Kidney epithelial cell (primary cell): ENCODE measurements around the gene AS3MT. TPM values are rescaled to one million over a fixed set of nuclear protein-coding genes. Genes with fewer than 3 reads are reported as not detected.

Experiments used
- DNase-seq: peaks from one replicate; pipeline ENCODE4 v3.0.0-alpha.2; 2010; ENCODE audit warnings: low read depth
- H3K27me3 ChIP-seq: 2 replicates; pipeline ENCODE4 v1.6.0; 2011; ENCODE audit warnings: low read length; ENCODE audit not compliant: control insufficient read depth, insufficient read depth
- H3K36me3 ChIP-seq: 2 replicates; pipeline ENCODE4 v1.5.1; 2011; ENCODE audit warnings: low read length; ENCODE audit not compliant: control insufficient read depth, insufficient read depth
- H3K4me3 ChIP-seq: 2 replicates; pipeline ENCODE4 v1.5.1; 2011; ENCODE audit warnings: low read depth, mild to moderate bottlenecking, control low read depth, low read length
- CTCF ChIP-seq: IDR thresholded peaks from 2 replicates; pipeline ENCODE4 v1.5.1; 2011; ENCODE audit warnings: mild to moderate bottlenecking, moderate library complexity, low read length, control low read depth, inconsistent platforms; ENCODE audit not compliant: insufficient read depth, poor library complexity, severe bottlenecking
- total RNA-seq: library from RNA; depleted of rRNA; stranded (reverse); fragments of >200 nt; gene quantifications from 2 replicates; pipeline ENCODE4 v1.2.3, GENCODE V29; 2015

Gene AS3MT
- total RNA-seq, 1 donor from 2014 or later = 5.7 TPM

- DNase-seq = no peak
- no peak for TF ChIP-seq CTCF
These were observed 12.4 kb upstream of the AS3MT start for GRCh38 chr10:102856758-102857424.

GRCh38 chr10:102859911-102860310, 9.4 kb upstream of the AS3MT start:
- DNase-seq = no peak
- Histone ChIP-seq H3K36me3 (no peaks in the 10 kb centered on the region), H3K4me3 (no peak overlapping the region), H3K27me3 (no peaks in the 10 kb centered on the region)
- no peak for TF ChIP-seq CTCF

More at GRCh38 chr10:102856758-102857424, 12.4 kb upstream of the AS3MT start:
- Histone ChIP-seq H3K27me3 (no peaks in the 10 kb centered on the region), H3K36me3 (no peaks in the 10 kb centered on the region), H3K4me3 (no peak overlapping the region)

- no peak for TF ChIP-seq CTCF
- no peaks in the 10 kb centered on the region for H3K36me3 ChIP-seq
- no peak for DNase-seq
- H3K27me3 ChIP-seq = no peaks in the 10 kb centered on the region
- H3K4me3 ChIP-seq = no peak overlapping the region
These were observed 5.6 kb upstream of the AS3MT start for GRCh38 chr10:102863660-102864059.

GRCh38 chr10:102865620-102866019, 3.6 kb upstream of the AS3MT start:
- TF ChIP-seq CTCF = no peak
- H3K27me3 ChIP-seq = no peaks in the 10 kb centered on the region
- DNase-seq = no peak

GRCh38 chr10:102868911-102869257, 386 bp upstream of the AS3MT start:
- TF ChIP-seq CTCF = no peak
- Histone ChIP-seq H3K27me3 (no peaks in the 10 kb centered on the region), H3K36me3 (no peaks in the 10 kb centered on the region), H3K4me3 (peak overlapping the region; percentile 53)
- no peak for DNase-seq

More at GRCh38 chr10:102865620-102866019, 3.6 kb upstream of the AS3MT start:
- Histone ChIP-seq H3K36me3 (no peaks in the 10 kb centered on the region), H3K4me3 (no peak overlapping the region)

- TF ChIP-seq CTCF = no peak
- DNase-seq = no peak
- Histone ChIP-seq H3K27me3 (no peaks in the 10 kb centered on the region), H3K36me3 (no peaks in the 10 kb centered on the region), H3K4me3 (no peak overlapping the region)
These were observed 951 bp downstream of the AS3MT start for GRCh38 chr10:102870221-102870620.
